SK-N-SH treated with all-trans-retinoic acid at 6 μM for 48 hours (cell line): ENCODE measurements around the gene TLR9.

ENCODE experiments used
- ATAC-seq: fragments of 200-7000 bp; cut with Tn5 transposase; 3 replicates; pipeline ENCODE4 v1.9.1; 2020; ENCODE audit warnings: mild to moderate bottlenecking, moderate library complexity
- ARNTL ChIP-seq: fragments of 450-650 bp; formaldehyde crosslinking; IDR thresholded peaks from 2 replicates; pipeline ENCODE4 v1.5.0; 2020; ENCODE audit warnings: low read depth, mild to moderate bottlenecking, moderate library complexity, borderline replicate concordance
- BACH2 ChIP-seq: fragments of 250-450 bp; sonication (Bioruptor Pico); IDR thresholded peaks from 2 replicates; pipeline ENCODE4 v1.9.0; 2021; ENCODE audit warnings: mild to moderate bottlenecking, borderline replicate concordance
- CREB5 ChIP-seq: fragments of 250-450 bp; sonication (Bioruptor Pico); IDR thresholded peaks from 2 replicates; pipeline ENCODE4 v1.5.1; 2020; ENCODE audit warnings: low read depth, mild to moderate bottlenecking, moderate library complexity
- CSDC2 ChIP-seq: fragments of 250-450 bp; sonication (Bioruptor Pico); IDR thresholded peaks from 2 replicates; pipeline ENCODE4 v1.5.0; 2020; ENCODE audit warnings: mild to moderate bottlenecking, moderate library complexity
- CSRNP3 ChIP-seq: fragments of 250-450 bp; sonication (Bioruptor Pico); IDR thresholded peaks from 2 replicates; pipeline ENCODE4 v1.5.1; 2021; ENCODE audit warnings: mild to moderate bottlenecking, moderate library complexity
- ESRRG ChIP-seq: fragments of 250-450 bp; sonication (Bioruptor Pico); IDR thresholded peaks from 2 replicates; pipeline ENCODE4 v1.6.1; 2021; ENCODE audit warnings: mild to moderate bottlenecking
- GLIS3 ChIP-seq: fragments of 250-450 bp; sonication (Bioruptor Pico); IDR thresholded peaks from 2 replicates; pipeline ENCODE4 v1.5.0; 2020; ENCODE audit warnings: mild to moderate bottlenecking, moderate library complexity
- ISL1 ChIP-seq: fragments of 250-450 bp; sonication (Bioruptor Pico); IDR thresholded peaks from 2 replicates; pipeline ENCODE4 v2.1.2; 2022; ENCODE audit warnings: mild to moderate bottlenecking, moderate library complexity
- PATZ1 ChIP-seq: fragments of 250-450 bp; sonication (Bioruptor Pico); IDR thresholded peaks from 2 replicates; pipeline ENCODE4 v1.8.0; 2020; ENCODE audit warnings: mild to moderate bottlenecking, moderate library complexity, borderline replicate concordance
- POU6F1 ChIP-seq: fragments of 250-450 bp; sonication (Bioruptor Pico); IDR thresholded peaks from 2 replicates; pipeline ENCODE4 v1.8.0; 2021; ENCODE audit warnings: low read depth, mild to moderate bottlenecking, moderate library complexity, borderline replicate concordance
- PPARA ChIP-seq: fragments of 250-450 bp; sonication (Bioruptor Pico); IDR thresholded peaks from 2 replicates; pipeline ENCODE4 v1.5.0; 2020; ENCODE audit warnings: mild to moderate bottlenecking, borderline replicate concordance
- SNAI2 ChIP-seq: fragments of 250-450 bp; sonication (Bioruptor Pico); IDR thresholded peaks from 2 replicates; pipeline ENCODE4 v1.5.0; 2020; ENCODE audit warnings: mild to moderate bottlenecking, moderate library complexity
- TCF4 ChIP-seq: fragments of 250-450 bp; sonication (Bioruptor Pico); IDR thresholded peaks from 2 replicates; pipeline ENCODE4 v1.8.0; 2021; ENCODE audit warnings: mild to moderate bottlenecking, moderate library complexity, borderline replicate concordance
- TOX ChIP-seq: fragments of 250-450 bp; sonication (Bioruptor Pico); IDR thresholded peaks from 2 replicates; pipeline ENCODE4 v1.8.0; 2021; ENCODE audit warnings: mild to moderate bottlenecking, moderate library complexity, borderline replicate concordance
- TSHZ2 ChIP-seq: fragments of 250-450 bp; sonication (Bioruptor Pico); IDR thresholded peaks from 2 replicates; pipeline ENCODE4 v1.5.0; 2020; ENCODE audit warnings: mild to moderate bottlenecking, moderate library complexity
- ZC3H10 ChIP-seq: fragments of 250-450 bp; sonication (Bioruptor Pico); IDR thresholded peaks from 2 replicates; pipeline ENCODE4 v1.5.1; 2021; ENCODE audit warnings: mild to moderate bottlenecking, moderate library complexity
- ZFP3 ChIP-seq: fragments of 250-450 bp; sonication (Bioruptor Pico); IDR thresholded peaks from 2 replicates; pipeline ENCODE4 v1.5.0; 2020; ENCODE audit warnings: mild to moderate bottlenecking, moderate library complexity
- ZFP30 ChIP-seq: fragments of 450-650 bp; formaldehyde crosslinking; IDR thresholded peaks from 2 replicates; pipeline ENCODE4 v1.5.0; 2022; ENCODE audit warnings: mild to moderate bottlenecking, moderate library complexity
- ZNF565 ChIP-seq: fragments of 450-650 bp; formaldehyde crosslinking; conservative IDR thresholded peaks from 2 replicates; pipeline ENCODE4 v1.5.0; 2020; ENCODE audit warnings: low read depth, mild to moderate bottlenecking, moderate library complexity
- ZNF70 ChIP-seq: fragments of 450-650 bp; formaldehyde crosslinking; IDR thresholded peaks from 2 replicates; pipeline ENCODE4 v1.5.0; 2020; ENCODE audit warnings: mild to moderate bottlenecking, moderate library complexity

The TLR9 gene

GRCh38 chr3:52210550-52211046 is 14.8 kb downstream of the TLR9 start:
- TF ChIP-seq CREB5 (CRISPR knock-in tag) (no peak), CSDC2 (CRISPR knock-in tag) (no peak), PPARA (CRISPR knock-in tag) (no peak), CSRNP3 (CRISPR knock-in tag) (no peak), ZFP3 (CRISPR knock-in tag) (no peak), PATZ1 (no peak), SNAI2 (CRISPR knock-in tag) (no peak), TOX (no peak), ZFP30 (CRISPR knock-in tag) (no peak), ZNF565 (CRISPR knock-in tag) (no peak), ESRRG (CRISPR knock-in tag) (no peak), ARNTL (no peak), ZC3H10 (CRISPR knock-in tag) (no peak), ZNF70 (CRISPR knock-in tag) (no peak)
- TF ChIP-seq, all 23 proteins: peak for 0
- ATAC-seq: no peak

- TF ChIP-seq PPARA (CRISPR knock-in tag) (no peak), PATZ1 (no peak), ZNF70 (CRISPR knock-in tag) (no peak), CREB5 (CRISPR knock-in tag) (no peak), BACH2 (CRISPR knock-in tag) (no peak), SNAI2 (CRISPR knock-in tag) (no peak)
- no peak for ATAC-seq
Observed at GRCh38 chr3:52210037-52210436, 15.4 kb downstream of the TLR9 start.

- TF ChIP-seq ZNF70 (CRISPR knock-in tag) (no peak), SNAI2 (CRISPR knock-in tag) (no peak), GLIS3 (CRISPR knock-in tag) (no peak), CSDC2 (CRISPR knock-in tag) (no peak), ARNTL (no peak), BACH2 (CRISPR knock-in tag) (no peak), PATZ1 (no peak), PPARA (CRISPR knock-in tag) (no peak), ISL1 (CRISPR knock-in tag) (no peak), ZFP3 (CRISPR knock-in tag) (no peak), ZFP30 (CRISPR knock-in tag) (no peak), CREB5 (CRISPR knock-in tag) (no peak), ZNF565 (CRISPR knock-in tag) (no peak), POU6F1 (CRISPR knock-in tag) (no peak), TSHZ2 (CRISPR knock-in tag) (no peak), TCF4 (CRISPR knock-in tag) (no peak)
- TF ChIP-seq, all 23 proteins: peak for 0
- no peak for ATAC-seq
Observed at GRCh38 chr3:52208556-52208955, 16.9 kb downstream of the TLR9 start.
